NCI-H524 (cell line): ENCODE data around the gene SEMA5A.
"Not testable (repeated sequence)": the region's sequence is repeated elsewhere in the genome, so short reads cannot be mapped to it uniquely, and the experiment has no call there.

Experiments
- DNase-seq, 2 experiments: peaks; one replicate each; lab custom pipeline; 2025; lab: John Stamatoyannopoulos, UW

Gene SEMA5A

GRCh38 chr5:9358961-9359685 lies 186.8 kb downstream of the SEMA5A start:
- no peak for DNase-seq

GRCh38 chr5:9356351-9356825 lies 189.5 kb downstream of the SEMA5A start:
- no peak for DNase-seq

- no peak for DNase-seq
These were observed 191.4 kb downstream of the SEMA5A start for GRCh38 chr5:9354336-9355081.

GRCh38 chr5:9353048-9353447 lies 192.8 kb downstream of the SEMA5A start:
- not testable (repeated sequence) for DNase-seq

- DNase-seq: no peak
These were observed 194.3 kb downstream of the SEMA5A start for GRCh38 chr5:9351546-9351945.

GRCh38 chr5:9350301-9350797 lies 195.5 kb downstream of the SEMA5A start:
- no peak for DNase-seq

DNA sequence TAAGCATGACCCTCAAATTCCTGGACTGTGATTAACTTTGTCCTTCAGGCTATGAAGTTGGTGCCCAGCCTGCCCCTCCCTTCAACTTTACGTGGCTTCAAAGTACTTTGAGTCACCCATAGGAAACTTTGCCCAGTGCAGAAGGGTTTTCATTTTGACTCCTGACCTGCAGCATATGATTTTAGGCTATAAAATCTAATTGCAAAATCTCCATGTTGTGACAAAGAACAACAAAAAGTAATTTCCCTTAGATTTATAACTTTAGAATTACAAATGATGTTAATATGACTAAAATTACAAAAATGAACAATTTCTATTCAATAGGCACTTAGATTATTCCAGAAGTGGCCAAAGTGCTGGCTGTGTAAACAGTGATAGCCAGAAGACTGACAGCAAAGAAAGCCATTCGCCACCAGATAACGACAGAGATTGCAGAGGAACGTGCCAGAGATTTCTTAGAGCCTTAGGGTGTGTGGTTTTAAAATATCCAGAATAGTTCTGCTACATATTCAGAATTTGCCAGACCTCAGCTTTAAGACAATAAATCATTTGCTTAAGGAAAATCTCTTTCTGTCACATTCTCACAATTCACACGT lies 197.4 kb downstream of the SEMA5A start:
- no peak for DNase-seq

DNA sequence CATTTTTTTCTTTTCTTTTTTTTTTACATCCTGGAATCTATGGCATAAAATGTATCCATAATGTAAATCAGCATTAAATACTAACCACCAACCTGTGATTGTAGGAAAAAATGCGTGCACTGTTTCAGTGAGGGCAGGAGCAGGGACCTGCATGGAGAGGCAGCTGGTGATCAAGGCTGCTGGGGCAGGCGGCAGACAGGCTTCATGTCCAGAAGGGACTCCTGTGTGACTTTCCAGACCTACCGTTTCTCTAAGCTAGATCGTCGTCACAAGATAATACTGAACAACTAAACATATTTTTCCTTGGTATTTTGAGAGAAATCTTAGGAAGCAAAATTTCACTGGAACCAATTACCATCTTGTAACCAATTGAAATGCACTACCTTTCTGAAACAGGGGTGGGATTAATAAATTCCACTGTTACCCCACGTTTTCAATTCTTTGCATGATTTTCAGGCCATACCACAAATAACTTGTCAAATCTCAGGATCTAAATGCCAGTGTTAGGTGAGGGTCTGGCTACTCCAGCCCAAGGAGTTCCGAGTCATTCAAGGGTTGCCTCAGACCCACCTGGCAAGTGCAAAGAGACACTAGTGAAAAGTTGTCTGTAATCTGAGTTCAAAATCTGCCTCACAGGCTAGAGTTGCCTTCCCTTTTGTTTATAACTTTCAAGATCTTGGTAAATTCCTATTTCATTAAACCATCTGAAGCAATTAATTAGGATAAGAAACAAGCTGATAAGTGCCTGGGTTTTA lies 198.2 kb downstream of the SEMA5A start:
- DNase-seq: no peak

GRCh38 chr5:9347032-9347431 lies 198.8 kb downstream of the SEMA5A start:
- no peak for DNase-seq

- DNase-seq: no peak
These were observed 201.1 kb downstream of the SEMA5A start for GRCh38 chr5:9344751-9345240.

DNA sequence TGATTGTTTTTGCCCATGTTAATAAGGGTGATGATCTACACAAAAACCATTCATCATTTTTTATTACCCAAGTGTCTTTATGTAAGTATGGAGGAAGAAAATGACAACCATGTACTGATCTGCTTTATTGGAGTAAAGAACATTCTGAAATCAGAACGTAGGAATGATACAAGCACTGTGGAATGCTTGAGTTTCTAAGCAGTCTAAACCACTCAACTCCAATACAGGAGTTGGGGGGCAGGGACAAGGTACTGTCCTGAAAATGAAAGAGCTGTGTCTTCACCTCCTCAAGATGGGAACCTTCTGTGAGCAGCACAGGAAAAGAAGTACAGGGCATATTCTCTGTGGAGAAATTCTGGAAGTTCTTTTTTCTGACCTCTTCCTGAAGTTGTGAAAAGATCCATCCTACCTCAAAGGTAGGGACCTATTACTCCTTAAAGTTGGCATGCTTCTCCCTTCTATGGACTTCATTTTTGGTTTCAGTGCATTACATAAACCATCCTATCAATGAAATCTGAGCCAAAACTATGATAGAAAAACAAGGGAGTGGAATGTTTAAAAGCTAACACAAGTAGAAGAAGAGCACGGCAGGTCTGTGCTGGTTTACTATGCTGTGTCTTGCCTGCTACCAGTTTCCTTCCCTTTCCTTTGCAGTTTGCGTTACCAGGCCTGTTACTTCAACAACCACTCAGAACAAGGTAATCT lies 202.6 kb downstream of the SEMA5A start:
- DNase-seq: no peak

GRCh38 chr5:9342161-9342787 lies 203.6 kb downstream of the SEMA5A start:
- no peak for DNase-seq

GRCh38 chr5:9340085-9340484 lies 205.8 kb downstream of the SEMA5A start:
- DNase-seq: no peak

GRCh38 chr5:9339206-9339818 lies 206.6 kb downstream of the SEMA5A start:
- peak; percentile 10 to 33 for DNase-seq

DNA sequence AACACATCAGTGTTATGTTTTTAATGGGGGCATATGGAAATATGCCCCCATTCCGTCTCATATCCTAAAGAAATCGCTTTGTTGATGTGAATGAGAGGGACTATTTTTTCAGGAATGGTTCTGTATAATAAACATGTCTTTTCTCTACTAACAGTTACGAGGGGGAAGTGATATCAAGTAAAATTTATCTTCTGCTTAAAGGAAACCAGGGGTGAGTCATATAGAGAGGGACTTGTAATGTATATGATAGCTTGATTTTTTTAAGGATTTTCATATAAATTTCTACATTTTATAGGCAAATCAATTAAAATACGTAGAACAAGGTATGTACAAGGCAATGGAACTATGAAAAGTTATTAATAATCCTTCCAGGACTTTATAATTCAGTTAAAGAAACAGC lies 207.1 kb downstream of the SEMA5A start:
- DNase-seq: no peak

DNA sequence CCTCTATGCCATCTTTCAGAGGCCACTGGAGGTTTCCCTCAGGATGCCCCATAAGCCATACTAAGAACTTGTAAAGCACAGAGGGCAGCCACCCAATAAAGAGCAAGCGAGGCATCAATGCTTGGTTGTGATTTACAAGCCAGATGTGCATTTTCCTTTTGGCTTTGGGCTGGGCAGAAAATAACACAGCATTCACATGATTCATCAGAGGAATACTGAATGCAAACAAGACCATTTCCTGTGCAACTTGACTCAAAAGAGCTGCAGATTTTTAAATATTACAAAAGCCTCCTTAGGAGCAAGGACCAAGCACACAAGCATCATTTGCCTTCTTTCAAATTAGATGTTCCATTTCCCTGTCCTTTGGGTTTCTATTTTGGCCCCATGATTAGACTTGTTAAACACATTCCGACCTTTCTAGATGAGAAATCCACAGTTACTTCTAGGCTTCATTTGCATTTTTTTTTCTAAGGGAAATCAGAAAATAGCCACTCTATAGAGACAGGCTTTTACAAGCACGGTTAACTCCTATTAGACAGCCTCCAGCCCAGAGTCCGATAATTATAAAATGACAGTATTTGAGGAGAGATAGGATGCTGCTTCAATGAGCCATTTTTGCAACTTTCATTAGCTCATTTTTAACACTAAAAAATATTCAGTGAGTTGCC lies 207.8 kb downstream of the SEMA5A start:
- no peak for DNase-seq

DNA sequence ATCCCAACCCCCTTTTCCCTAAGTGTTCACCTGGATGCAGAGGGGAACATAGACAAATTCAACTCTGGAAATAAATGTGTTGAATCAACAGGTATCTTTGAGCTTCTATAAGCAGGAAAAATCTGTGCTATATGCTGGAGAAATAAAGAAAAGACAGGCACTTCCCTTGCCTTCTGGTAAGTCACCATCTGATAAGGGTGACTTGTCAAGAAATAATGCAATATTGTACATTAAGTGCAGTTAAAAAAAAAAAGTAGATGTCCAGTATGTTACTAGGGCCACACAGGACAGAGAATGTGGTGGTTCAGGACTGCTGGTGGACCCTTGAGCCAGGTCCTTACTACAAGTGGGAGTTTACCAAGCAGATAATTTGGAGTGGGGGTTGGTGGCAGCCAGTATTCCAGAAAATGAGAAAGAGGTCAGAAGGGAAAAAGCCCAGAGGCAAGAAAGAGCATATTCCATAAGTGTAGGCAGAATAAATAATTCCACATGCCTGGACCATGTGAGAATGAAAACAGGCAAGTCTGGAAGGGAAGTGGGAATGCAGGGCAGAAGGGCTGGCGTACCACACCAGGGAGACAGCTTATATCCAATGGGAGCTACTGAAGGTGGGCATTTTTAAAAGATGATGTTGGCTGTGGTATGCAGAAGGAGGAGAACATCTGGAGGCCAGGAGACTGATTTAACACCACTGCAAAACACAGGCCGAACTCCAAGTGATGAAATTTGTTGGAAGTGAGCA lies 209.9 kb downstream of the SEMA5A start:
- no peak for DNase-seq

GRCh38 chr5:9335269-9335668 lies 210.6 kb downstream of the SEMA5A start:
- no peak for DNase-seq

DNA sequence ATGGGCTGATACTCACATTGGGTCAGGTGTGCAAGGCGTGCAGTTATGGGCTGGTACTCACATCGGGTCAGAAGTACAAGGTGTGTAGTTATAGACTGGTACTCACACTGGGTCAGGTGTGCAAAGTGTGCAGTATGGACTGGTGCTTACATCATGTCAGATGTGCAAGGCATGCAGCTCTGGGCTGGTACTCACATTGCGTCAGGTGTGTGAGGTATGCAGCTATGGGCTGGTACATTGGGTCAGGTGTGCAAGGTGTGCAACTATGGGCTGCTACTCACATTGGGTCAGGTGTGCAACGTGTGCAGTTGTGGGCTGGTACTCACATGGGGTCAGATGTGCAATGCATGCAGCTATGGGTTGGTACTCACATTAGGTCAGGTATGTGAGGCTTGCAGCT lies 213.8 kb downstream of the SEMA5A start:
- DNase-seq: no peak
